Thoracic aorta (tissue), 2 donors: ENCODE measurements around the gene XK. TPM values are rescaled to one million over a fixed set of nuclear protein-coding genes. Genes with fewer than 3 reads are reported as not detected.
"Not testable (repeated sequence)": the region's sequence is repeated elsewhere in the genome, so short reads cannot be mapped to it uniquely, and the experiment has no call there.

Experiments used
- ATAC-seq: fragments of 150-250 bp; one replicate; pipeline ENCODE4 v1.8.0; 2017; ENCODE audit warnings: low read depth; ENCODE audit not compliant: insufficient number of reproducible peaks, low FRiP score
- DNase-seq: peaks from one replicate; pipeline ENCODE4 v3.0.0-alpha.2; 2020; ENCODE audit warnings: low spot score
- H3K27ac ChIP-seq, 2 donors: fragments of 200-600 bp; sonication (generic); 1 replicate in 1 of 2; 2 replicates in 1 of 2; pipeline ENCODE4 v1.5.1; 2016; ENCODE audit warnings: mild to moderate bottlenecking in 2 of 2, moderate library complexity in 2 of 2
- H3K27me3 ChIP-seq: fragments of 200-600 bp; sonication (generic); replicated peaks from 2 replicates; pipeline ENCODE4 v1.6.0; 2016; ENCODE audit warnings: mild to moderate bottlenecking; ENCODE audit not compliant: insufficient read depth
- H3K36me3 ChIP-seq: fragments of 200-600 bp; sonication (generic); one replicate; pipeline ENCODE4 v1.5.1; 2016
- H3K4me1 ChIP-seq, 2 donors: fragments of 200-600 bp; sonication (generic); 1 replicate in 1 of 2; 2 replicates in 1 of 2; pipeline versions ENCODE4 v1.5.1 to v1.6.0; 2016; ENCODE audit warnings: low read depth in 2 of 2, mild to moderate bottlenecking in 1 of 2; ENCODE audit not compliant: control insufficient read depth in 1 of 2
- H3K4me3 ChIP-seq: fragments of 200-600 bp; sonication (generic); 2 replicates; pipeline ENCODE4 v1.5.1; 2016; ENCODE audit warnings: mild to moderate bottlenecking
- H3K9me3 ChIP-seq: fragments of 200-600 bp; sonication (generic); 2 replicates; pipeline ENCODE4 v1.5.1; 2016
- CTCF ChIP-seq: fragments of 200-600 bp; sonication (generic); IDR thresholded peaks from one replicate; pipeline ENCODE4 v1.5.1; 2019; ENCODE audit warnings: antibody characterized with exemption
- total RNA-seq, 2 donors: library from RNA; depleted of rRNA; stranded (reverse); fragments of >200 nt; gene quantifications; one replicate each; pipeline versions ENCODE4 v1.1.0 to v1.2.3, GENCODE V29; 2016

XK gene
- total RNA-seq, 2 donors from 2014 or later: 1.5 to 1.6 TPM

GRCh38 chrX:37763400-37763799 is 77.8 kb downstream of the XK start:
- H3K4me1 ChIP-seq: no peaks in the 10 kb centered on the region
- H3K4me3 ChIP-seq: no peak overlapping the region
- no peak overlapping the region for H3K27ac ChIP-seq
- no peaks in the 10 kb centered on the region for H3K36me3 ChIP-seq
- H3K9me3 ChIP-seq: no peaks in the 10 kb centered on the region
- TF ChIP-seq CTCF: no peak
- DNase-seq (no peak), ATAC-seq (no peak)
- H3K27me3 ChIP-seq: no peaks in the 10 kb centered on the region

DNA sequence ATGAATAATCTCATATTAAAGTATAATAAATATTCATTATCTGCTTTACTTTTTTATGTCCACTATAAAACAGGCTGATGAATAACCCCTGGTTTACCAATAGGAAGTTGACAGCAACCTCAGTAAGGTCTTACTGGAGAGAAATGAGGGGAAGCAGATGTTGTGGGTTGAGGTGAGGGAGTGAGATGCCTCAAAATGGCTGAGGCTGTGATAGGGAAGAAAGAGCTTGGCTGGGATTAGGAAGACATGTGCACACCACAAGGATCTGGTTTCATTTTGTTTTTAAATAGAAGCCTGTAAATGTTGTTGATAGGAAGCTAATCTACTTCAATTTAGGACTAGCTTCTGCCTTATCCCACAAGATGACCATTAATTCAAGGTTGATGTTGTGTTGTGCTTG is 79.9 kb downstream of the XK start:
- H3K27ac ChIP-seq: no peak overlapping the region
- H3K36me3 ChIP-seq: no peaks in the 10 kb centered on the region
- no peaks in the 10 kb centered on the region for H3K9me3 ChIP-seq
- no peak overlapping the region for H3K4me3 ChIP-seq
- H3K4me1 ChIP-seq: no peaks in the 10 kb centered on the region
- no peaks in the 10 kb centered on the region for H3K27me3 ChIP-seq
- DNase-seq (no peak), ATAC-seq (no peak)
- TF ChIP-seq CTCF: no peak

DNA sequence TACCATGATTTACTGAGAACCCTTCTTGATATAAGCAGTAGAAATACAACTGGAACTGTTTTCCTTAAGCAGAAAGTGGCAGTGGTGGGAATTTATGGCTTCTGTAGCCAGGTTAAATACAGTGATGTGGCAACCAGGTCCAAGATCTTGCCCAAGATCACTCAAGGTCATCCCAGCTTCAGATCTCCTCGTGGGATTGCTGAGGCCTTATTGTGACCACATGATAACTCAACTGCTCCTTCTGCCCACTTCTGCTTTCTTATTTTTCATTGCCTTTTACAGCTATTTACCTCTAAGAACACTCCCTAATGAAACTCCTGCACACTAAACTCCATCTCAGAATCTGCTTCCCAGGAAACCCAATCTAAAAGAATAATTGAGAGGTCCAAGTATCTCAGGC is 81.8 kb downstream of the XK start:
- Histone ChIP-seq H3K4me3 (no peak overlapping the region), H3K4me1 (no peaks in the 10 kb centered on the region), H3K36me3 (no peaks in the 10 kb centered on the region), H3K27me3 (no peaks in the 10 kb centered on the region), H3K27ac (no peak overlapping the region), H3K9me3 (no peaks in the 10 kb centered on the region)
- DNase-seq: no peak
- ATAC-seq: no peak
- no peak for TF ChIP-seq CTCF

DNA sequence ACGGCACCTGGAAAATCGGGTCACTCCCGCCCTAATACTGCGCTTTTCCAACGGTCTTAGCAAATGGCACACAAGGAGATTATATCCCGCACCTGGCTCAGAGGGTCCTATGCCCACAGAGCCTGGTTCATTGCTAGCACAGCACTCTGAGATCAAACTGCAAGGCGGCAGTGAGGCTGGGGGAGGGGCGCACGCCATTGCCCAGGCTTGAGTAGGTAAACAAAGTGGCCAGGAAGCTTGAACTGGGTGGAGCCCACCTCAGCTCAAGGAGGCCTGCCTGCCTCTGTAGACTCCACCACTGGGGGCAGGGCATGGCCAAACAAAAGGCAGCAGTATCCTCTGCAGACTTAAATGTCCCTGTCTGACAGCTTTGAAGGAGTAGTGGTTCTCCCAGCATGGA is 83.3 kb downstream of the XK start:
- H3K4me3 ChIP-seq, DNase-seq: not testable (repeated sequence)

DNA sequence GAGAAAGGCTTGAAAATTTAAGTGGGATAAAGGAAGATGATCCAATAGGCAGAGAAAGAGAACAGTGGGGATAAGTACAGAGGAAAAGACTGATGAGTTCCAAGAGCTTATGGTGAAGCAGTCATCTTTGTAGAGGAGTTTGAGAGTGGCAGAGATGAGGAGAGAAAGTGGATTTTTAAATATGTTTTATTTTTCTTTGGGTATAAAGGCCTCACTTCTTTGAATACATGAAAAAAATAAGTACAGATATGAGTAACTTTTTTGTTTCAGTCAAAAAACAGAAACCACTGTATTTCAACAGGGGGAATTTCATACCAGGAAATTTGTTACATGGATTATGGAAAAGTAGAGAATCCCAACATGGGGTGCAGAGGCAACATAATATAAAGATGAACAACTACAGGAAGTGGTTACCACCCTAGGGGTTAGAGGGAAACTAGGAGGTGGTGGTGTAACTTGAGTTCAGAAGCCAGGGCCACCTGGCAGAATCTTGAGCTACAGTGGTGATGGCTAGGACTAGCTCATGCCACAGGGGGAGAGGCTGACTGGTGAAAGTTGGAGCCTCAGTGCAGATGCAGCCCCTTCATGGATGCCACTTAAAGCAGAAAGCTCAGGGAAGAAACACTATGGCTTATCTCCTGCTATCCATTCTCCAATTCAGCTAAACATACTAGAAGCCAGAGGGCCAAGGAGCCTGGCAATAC is 90.8 kb downstream of the XK start:
- Histone ChIP-seq H3K4me3 (no peak overlapping the region), H3K9me3 (no peaks in the 10 kb centered on the region), H3K27ac (no peak overlapping the region), H3K36me3 (no peaks in the 10 kb centered on the region), H3K27me3 (no peaks in the 10 kb centered on the region), H3K4me1 (no peaks in the 10 kb centered on the region)
- DNase-seq (no peak), ATAC-seq (no peak)
- no peak for TF ChIP-seq CTCF

More for the DNA sequence above, 83.3 kb downstream of the XK start:
- not testable (repeated sequence) for H3K9me3 ChIP-seq, H3K27me3 ChIP-seq, H3K4me1 ChIP-seq, H3K27ac ChIP-seq, ATAC-seq, H3K36me3 ChIP-seq

DNA sequence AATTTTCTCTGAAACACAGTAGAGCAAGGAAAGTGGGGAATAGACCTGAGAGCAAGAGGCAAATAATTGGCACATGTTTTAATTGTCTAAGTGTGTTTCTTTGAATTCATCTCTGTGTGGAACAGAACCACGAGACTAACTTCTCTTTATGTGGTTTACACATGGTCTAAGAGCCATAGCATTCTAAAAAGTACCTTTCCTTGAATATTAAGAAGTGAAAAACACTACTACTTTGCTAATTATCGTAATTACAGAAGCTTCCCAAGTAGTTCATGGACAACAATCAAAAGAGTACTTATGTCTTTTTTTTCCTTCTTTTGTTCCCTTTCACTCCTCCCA is 91.4 kb downstream of the XK start:
- TF ChIP-seq CTCF: no peak
- no peak for ATAC-seq

More for the DNA sequence above, 91.4 kb downstream of the XK start:
- no peak overlapping the region for H3K4me3 ChIP-seq
- no peak overlapping the region for H3K27ac ChIP-seq
- no peaks in the 10 kb centered on the region for H3K36me3 ChIP-seq
- no peaks in the 10 kb centered on the region for H3K9me3 ChIP-seq
- no peak for DNase-seq
- H3K4me1 ChIP-seq: no peaks in the 10 kb centered on the region
- H3K27me3 ChIP-seq: no peaks in the 10 kb centered on the region
